Mesothelial cell of epicardium (in vitro differentiated cells): ENCODE measurements around the gene AFF2. TPM values are rescaled to one million over a fixed set of nuclear protein-coding genes. Genes with fewer than 3 reads are reported as not detected.
"Not testable (repeated sequence)": the region's sequence is repeated elsewhere in the genome, so short reads cannot be mapped to it uniquely, and the experiment has no call there.

Experiments
- DNase-seq, 2 experiments: peaks; one replicate each; pipeline ENCODE4 v3.0.0; 2021; ENCODE audit warnings: low spot score in 2 of 2; ENCODE audit not compliant: unreplicated experiment in 2 of 2
- H3K27ac Mint-ChIP-seq: 2 replicates; pipeline ENCODE4 v1.8.0; 2021; ENCODE audit warnings: mixed read lengths
- H3K27me3 Mint-ChIP-seq: 2 replicates; pipeline ENCODE4 v1.8.0; 2021; ENCODE audit warnings: low read depth, mixed read lengths
- H3K36me3 Mint-ChIP-seq: 2 replicates; pipeline ENCODE4 v1.8.0; 2021; ENCODE audit warnings: mixed read lengths
- H3K4me1 Mint-ChIP-seq: 2 replicates; pipeline ENCODE4 v1.8.0; 2021; ENCODE audit warnings: mixed read lengths
- H3K4me3 Mint-ChIP-seq: 2 replicates; pipeline ENCODE4 v1.8.0; 2021; ENCODE audit warnings: mild to moderate bottlenecking, moderate library complexity, mixed read lengths
- H3K9me3 Mint-ChIP-seq: 2 replicates; pipeline ENCODE4 v1.8.0; 2021; ENCODE audit warnings: mixed read lengths
- CTCF ChIP-seq: fragments of 200-600 bp; sonication (generic); IDR thresholded peaks from one replicate; pipeline ENCODE4 v1.5.0; 2021; ENCODE audit warnings: antibody characterized with exemption; ENCODE audit not compliant: unreplicated experiment
- total RNA-seq: library from RNA; stranded (reverse); gene quantifications from 3 replicates; pipeline ENCODE4 v1.2.1, GENCODE V29; 2021

The AFF2 gene
- total RNA-seq, 1 donor from 2014 or later: 5.8 TPM

- TF ChIP-seq CTCF: no peak
- H3K4me1 Mint-ChIP-seq: no peaks in the 10 kb centered on the region
- no peak overlapping the region for H3K4me3 Mint-ChIP-seq
- no peak overlapping the region for H3K27ac Mint-ChIP-seq
- H3K9me3 Mint-ChIP-seq: peaks cover 60% of the 10 kb centered on the region
- H3K27me3 Mint-ChIP-seq: no peaks in the 10 kb centered on the region
- no peak for DNase-seq
- peaks cover 7% of the 10 kb centered on the region for H3K36me3 Mint-ChIP-seq
These were observed 163.8 kb downstream of the AFF2 start for GRCh38 chrX:148664171-148664570.

- Mint-ChIP-seq H3K9me3 (peaks cover 64% of the 10 kb centered on the region), H3K27me3 (no peaks in the 10 kb centered on the region), H3K4me3 (no peak overlapping the region), H3K4me1 (no peaks in the 10 kb centered on the region), H3K36me3 (peaks cover 10% of the 10 kb centered on the region), H3K27ac (no peak overlapping the region)
- no peak for TF ChIP-seq CTCF
- no peak for DNase-seq
These were observed 164.6 kb downstream of the AFF2 start for GRCh38 chrX:148664995-148665394.

- H3K4me1 Mint-ChIP-seq, DNase-seq, H3K27ac Mint-ChIP-seq, H3K4me3 Mint-ChIP-seq, H3K27me3 Mint-ChIP-seq: not testable (repeated sequence)
- peaks cover 10% of the 10 kb centered on the region for H3K36me3 Mint-ChIP-seq
- H3K9me3 Mint-ChIP-seq: peaks cover 65% of the 10 kb centered on the region
These were observed 168.8 kb downstream of the AFF2 start for GRCh38 chrX:148669175-148669574.

- Mint-ChIP-seq H3K4me1 (no peaks in the 10 kb centered on the region), H3K27me3 (no peaks in the 10 kb centered on the region), H3K27ac (no peak overlapping the region), H3K36me3 (peaks cover 10% of the 10 kb centered on the region), H3K9me3 (peaks cover 62% of the 10 kb centered on the region), H3K4me3 (no peak overlapping the region)
- no peak for DNase-seq
- no peak for TF ChIP-seq CTCF
These were observed 169.9 kb downstream of the AFF2 start for GRCh38 chrX:148670277-148670676.

- Mint-ChIP-seq H3K36me3 (peaks cover 5% of the 10 kb centered on the region), H3K9me3 (peaks cover 51% of the 10 kb centered on the region), H3K27me3 (no peaks in the 10 kb centered on the region), H3K4me3 (no peak overlapping the region), H3K27ac (no peak overlapping the region), H3K4me1 (no peaks in the 10 kb centered on the region)
- no peak for DNase-seq
- no peak for TF ChIP-seq CTCF
These were observed 172.1 kb downstream of the AFF2 start for GRCh38 chrX:148672517-148672916.

- no peak for DNase-seq
- Mint-ChIP-seq H3K4me3 (no peak overlapping the region), H3K27ac (no peak overlapping the region), H3K36me3 (no peaks in the 10 kb centered on the region), H3K4me1 (no peaks in the 10 kb centered on the region), H3K27me3 (no peaks in the 10 kb centered on the region), H3K9me3 (peaks cover 23% of the 10 kb centered on the region)
- no peak for TF ChIP-seq CTCF
These were observed 181.2 kb downstream of the AFF2 start for GRCh38 chrX:148681605-148682004.
